GM21423 (cell line): ENCODE measurements around the gene DTNBP1.

Experiments
- ATAC-seq: cut with Tn5 transposase; IDR thresholded peaks from one replicate; pipeline ENCODE4 v1.9.1; 2021; ENCODE audit warnings: mild to moderate bottlenecking, moderate library complexity; ENCODE audit not compliant: unreplicated experiment

The DTNBP1 gene

DNA sequence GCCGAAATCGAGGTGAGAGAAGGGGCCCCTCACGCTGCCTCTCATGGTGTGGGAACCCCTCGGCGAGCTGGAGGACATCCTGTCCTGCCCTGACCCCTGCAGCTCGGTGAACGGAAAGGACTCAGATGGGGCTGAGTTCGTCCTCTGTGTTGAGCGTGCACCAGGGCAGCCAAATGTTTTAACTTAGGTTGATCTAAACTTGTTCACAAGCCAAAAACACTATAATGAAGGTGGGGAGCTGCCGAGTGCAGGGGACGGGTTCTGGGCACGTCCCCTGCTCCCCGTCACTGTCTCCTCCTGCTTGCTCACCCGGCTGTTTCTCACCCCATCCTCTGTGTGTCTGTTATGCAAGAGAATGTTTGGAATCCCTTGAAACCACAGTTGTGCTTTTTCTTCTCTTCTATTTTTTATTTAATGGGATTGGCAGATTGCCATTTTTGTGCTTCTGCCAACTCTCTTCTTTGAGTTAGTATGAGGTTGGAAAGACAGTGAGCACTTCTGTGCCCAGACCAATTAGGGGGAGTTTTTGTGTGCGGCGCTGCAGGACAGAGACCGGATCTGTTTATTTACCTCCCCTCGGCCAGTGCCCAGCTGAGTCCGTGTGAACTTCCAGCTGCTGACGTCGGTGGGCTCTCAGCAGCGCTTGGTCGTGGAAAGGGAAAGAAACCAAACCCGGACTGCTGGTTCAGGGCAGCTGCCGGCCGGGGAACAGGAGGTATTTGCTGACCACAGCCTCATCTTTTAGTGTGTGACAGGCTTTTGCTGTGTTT, 158.1 kb downstream of the DTNBP1 start:
- no peak for ATAC-seq

DNA sequence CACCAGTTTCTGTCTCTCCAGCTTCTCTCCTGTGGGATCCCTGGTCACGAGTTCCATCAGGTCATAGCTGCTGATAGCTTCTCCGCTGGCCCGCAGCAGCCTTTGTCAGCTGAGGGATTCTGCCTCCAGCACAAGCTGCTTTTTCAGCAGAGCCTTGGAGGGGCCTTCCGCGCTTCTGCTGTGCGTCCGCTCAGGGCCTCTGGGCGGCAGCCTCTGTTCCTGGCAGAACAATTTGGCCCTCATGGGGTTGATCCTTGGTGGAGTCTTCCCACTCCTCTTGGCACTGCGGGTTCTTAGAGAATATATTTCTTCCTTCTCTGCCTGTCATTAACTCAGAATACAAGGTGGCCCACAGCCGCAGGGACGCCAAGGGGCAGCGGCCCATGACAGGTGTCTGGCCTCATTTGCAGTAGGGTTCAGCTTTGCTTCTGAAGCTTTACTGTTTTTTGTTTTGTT, 158.8 kb downstream of the DTNBP1 start:
- no peak for ATAC-seq

DNA sequence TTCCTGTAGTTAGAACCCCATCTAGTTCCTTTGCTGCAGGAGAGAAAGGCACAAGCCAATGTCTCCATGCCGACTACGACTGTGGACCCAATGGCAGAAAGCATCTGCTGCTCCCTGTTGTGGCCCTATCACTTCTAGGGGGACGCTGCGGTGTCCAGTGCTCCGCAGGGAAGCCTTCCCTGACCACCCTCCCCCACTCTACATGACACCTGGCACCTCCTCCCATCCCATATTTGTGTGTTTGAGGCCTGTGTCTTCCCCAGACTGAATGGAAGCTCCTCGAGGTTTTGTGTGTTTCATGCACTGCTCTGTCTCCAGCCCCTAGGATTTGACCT, 159.5 kb downstream of the DTNBP1 start:
- ATAC-seq = no peak

DNA sequence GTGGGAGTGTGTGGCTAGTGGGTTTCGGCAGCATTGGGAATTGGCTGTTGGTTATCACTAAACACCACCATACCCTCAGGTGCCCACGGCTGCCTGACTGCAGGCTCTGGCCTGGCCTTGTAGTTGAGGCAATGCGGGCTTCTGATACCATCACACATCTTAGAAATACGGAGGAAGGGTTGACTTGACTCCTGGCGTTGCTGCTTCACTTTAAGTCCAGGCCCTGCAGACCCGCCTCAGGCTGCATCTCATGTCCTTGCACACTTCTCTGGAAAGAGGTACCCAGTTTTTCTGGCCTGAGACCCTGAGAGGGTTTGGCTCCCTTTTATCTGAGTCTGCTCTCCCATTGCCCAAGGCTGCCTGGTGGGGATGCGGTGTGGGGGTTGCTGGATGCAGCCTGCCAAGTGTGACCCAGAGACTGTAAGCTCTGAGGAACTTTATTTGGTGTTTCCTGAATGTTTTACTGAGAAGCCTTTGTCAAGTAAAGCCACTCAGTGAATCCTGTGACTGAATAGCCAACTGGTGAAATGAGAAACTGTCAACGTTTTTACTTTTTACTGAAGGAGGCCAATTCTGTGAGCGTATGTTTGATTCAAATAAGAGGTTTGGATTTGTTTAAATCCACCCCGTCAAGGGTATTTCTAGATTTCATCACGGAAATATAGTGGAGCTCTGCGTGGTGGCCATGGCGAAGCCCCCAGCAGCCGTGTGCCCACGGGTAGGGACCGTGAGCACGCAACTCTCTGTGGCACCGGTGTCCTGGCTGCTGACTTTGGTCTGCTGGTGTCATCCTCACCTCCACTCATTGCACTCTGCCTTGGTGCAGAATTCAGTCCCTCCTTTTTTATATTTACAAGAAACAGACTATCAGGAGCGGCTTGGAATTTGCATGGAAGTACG, 160.1 kb downstream of the DTNBP1 start:
- no peak for ATAC-seq

DNA sequence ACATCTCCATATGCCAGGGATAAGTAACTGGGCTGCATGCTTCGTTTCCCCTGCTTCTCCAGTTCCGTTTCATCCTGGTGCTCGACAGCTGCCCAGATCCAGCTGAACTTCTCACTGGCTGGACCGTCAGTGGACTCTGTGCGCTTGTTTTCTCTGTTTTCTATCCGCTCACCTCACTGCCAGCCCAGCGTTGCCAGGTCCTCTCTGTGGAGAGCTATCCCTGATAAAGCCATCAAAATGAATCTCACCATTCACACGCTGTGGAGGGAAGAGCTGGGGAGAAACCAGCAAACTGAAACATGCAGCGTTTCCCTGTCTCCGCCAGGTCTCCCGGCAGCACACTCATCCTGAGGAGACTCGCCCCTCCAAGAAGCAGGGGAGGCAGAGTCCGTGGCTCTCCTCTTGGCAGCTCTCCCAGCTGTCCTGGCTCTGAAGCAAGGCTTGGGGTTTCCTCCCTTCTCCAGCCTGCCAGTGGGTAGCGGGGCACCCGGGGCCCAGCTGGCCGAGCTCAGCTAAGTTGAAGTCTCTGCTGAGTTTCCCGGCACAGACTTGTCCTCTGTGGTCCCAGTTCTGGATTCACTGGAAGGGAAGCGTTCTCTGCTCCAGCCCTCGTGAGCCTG, 160.9 kb downstream of the DTNBP1 start:
- ATAC-seq = no peak

DNA sequence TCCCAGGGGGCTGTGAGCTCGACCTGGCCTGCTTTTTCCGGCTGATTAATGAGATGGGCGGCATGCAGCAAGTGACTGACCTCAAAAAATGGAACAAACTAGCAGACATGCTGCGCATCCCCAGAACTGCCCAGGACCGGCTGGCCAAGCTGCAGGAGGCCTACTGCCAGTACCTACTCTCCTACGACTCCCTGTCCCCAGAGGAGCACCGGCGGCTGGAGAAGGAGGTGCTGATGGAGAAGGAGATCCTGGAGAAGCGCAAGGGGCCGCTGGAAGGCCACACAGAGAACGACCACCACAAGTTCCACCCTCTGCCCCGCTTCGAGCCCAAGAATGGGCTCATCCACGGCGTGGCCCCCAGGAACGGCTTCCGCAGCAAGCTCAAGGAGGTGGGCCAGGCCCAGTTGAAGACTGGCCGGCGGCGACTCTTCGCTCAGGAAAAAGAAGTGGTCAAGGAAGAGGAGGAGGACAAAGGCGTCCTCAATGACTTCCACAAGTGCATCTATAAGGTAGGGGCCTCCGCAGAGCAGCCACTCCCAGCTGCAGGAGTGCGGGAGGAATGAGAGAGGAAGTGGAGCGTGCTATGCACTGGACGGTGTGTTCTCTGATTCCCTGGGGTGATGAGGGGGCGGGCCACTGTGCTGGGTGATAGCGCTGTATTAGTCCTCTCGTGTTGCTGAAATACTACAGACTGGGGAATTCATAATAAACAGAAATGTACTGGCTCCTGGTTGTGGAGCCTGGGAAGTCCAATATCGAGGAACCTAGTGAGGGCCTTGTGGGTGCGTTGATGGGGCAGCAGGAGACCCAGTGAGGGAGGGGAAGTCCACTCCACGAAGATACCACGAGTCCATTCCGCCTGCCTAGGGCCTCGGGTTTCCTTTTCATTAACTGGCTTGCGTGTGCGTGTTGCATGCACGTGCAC, 161.7 kb downstream of the DTNBP1 start:
- no peak for ATAC-seq

DNA sequence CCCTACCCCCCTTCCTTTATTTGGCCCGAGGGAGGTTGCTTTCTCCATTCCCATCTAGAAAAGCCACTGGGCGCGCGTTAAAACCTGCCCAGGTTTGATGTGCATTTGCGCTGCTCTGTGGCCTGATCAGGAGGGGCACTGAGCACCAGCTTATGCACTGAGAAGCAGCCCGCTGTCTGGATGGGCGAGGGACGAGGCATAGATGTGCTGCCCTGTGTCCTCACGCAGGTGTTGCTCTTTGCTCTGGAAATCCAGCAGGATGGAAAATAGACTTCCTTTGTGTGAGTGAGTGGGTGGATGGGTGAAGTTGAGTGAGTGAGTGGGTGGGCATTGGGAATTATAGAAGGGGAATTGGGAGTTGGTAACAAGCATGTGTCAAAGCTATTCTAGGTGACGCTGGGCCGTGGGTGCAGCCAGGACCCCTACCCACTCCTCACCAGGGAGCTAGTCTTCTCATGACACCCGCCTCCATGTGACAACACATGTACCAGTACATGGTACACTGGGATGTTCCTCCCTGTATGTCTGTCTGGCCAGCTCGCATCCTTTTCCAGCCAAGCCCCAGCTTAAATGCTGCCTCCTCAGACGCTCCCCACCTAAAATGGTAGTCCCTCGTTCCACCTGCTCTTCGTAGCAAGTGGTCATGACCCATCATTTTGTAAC, 162.6 kb downstream of the DTNBP1 start:
- ATAC-seq = no peak

DNA sequence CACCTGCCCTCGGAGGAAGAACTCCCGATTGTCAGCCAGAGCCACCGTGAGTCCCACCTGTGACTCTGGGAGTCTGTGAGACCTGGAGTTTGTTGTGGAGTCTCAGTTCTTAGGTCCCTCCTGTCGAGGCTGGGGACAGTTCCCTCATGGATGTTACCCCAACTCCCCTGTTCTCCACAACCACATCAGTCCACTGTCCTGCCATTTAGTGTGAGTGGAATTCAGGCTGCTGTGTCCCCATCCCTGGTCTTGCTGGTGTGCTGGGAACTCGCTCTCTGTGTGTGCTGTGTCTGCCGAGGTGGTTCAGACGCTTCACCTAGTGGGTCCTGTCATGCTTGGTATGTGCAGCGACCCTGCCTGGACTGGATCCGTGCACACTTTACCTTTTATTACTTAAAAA, 163.2 kb downstream of the DTNBP1 start:
- ATAC-seq = no peak

DNA sequence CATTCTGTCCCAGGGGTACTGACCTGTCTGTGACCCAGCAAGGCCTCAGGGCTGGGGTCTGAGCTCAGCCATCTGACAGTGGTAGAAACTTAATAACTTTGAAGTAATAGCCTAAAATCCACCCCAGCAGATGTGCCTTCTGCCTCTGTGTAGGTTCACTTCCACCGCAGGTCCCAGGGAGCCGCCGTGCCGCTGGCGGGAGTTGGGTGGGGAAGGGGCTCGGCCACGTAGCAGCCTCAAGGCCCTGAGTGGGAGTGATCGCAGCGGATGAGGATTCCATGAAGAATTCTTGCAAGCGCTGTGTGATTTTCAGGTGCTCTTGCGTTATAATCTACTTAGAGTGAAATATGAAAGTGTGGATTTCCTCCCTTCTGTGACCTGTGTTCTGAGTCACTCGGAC, 163.7 kb downstream of the DTNBP1 start:
- ATAC-seq = no peak

DNA sequence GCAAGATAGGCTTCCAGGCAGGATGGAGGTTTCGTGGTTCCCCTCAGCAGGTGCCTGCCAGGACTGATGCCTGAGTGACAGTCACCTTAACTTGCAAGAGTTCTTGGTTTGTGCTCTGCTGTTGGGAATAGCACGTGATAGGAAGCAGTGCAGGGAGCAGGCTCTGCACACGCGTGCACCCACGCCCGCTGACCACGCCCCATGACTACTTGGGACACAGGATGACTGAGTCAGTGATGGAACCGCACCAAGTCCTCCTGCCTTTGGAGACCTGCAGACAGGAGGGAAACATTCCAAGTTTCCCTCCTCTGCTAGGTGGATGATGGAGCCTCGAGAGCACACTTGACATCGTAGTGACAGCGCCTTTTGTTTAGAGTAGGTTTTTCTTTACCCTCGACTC, 164.2 kb downstream of the DTNBP1 start:
- ATAC-seq = no peak

DNA sequence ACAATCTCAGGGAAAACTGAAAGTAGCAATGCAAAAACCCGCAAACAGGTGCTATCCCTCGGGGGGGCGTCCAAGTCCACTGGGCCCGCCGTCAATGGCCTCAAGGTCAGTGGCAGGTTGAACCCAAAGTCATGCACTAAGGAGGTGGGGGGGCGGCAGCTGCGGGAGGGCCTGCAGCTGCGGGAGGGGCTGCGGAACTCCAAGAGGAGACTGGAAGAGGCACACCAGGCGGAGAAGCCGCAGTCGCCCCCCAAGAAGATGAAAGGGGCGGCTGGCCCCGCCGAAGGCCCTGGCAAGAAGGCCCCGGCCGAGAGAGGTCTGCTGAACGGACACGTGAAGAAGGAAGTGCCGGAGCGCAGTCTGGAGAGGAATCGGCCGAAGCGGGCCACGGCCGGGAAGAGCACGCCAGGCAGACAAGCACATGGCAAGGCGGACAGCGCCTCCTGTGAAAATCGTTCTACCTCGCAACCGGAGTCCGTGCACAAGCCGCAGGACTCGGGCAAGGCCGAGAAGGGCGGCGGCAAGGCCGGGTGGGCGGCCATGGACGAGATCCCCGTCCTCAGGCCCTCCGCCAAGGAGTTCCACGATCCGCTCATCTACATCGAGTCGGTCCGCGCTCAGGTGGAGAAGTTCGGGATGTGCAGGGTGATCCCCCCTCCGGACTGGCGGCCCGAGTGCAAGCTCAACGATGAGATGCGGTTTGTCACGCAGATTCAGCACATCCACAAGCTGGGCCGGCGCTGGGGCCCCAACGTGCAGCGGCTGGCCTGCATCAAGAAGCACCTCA, 166.3 kb downstream of the DTNBP1 start:
- no peak for ATAC-seq

DNA sequence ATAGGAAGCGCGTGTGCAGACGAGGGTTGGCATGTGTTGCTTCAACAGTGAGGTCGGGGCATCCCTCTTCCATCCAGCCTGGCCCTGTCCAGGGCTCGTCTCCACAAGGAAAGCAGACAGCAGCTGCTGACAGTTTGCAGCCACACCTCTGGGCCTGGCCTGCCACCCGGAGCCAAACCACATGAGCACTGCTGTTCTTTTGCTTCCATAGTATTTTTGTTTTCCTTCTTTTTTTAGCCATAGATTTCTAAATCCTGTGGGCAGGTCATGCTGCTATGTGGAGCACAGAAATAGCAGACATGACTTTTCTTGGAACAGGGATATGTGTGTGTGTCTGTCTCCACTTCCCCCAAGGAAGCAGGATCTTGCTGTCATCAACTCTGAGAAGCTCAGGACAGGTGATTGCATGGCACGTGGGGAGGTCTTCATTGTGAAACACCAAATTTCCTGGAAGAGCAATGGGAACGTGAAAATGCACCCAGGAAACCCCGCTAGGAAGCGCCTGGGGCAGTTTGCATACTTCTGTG, 167.4 kb downstream of the DTNBP1 start:
- ATAC-seq = no peak

DNA sequence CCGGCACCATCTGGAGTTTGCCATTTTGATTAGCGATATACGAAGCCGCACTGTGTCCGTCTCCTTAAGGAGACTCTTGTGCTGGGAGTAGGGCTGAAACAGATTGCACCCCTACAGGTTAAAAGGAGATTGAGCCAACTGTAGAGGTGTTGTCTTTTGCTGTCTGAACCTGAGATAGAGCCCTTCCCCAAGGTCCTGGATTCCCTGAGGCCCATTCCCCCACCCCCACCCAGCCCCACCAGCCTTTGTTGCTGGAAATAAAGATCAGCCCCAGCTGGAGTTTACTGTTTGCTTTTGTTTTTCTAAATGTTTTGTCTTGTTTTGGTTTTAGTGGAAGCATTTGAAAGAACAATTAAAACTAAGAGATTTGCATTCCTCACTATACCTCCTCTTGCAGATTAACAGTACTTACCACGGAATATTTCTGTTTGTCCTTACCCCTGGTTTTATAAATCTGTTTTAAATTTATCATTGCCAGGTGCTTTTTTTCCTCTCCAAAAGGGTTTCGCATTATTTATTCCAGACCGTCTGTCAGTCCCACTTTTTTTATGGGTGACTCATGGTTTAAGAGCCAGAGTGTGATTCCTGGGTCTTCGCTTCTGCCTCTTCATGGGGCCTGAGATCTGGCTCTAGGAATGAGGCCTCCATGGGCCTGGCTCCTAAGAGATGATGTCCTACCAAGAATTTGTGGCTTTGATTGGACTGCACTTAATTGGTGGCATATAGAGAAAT, 169.2 kb downstream of the DTNBP1 start:
- no peak for ATAC-seq

DNA sequence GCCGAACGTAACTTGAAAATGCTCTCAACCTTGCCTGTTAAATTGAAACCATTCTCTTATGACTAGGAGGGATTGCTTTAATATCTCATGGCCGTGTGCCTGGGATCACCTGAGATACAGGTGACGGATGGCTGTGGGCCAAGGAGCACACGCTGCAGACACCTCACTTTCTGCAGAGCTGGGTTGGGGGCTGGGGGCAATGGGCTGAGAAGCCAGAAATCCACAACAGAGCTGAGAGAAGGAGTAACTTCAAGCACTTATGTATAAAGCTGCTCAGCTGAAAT, 170.9 kb downstream of the DTNBP1 start:
- ATAC-seq = no peak

DNA sequence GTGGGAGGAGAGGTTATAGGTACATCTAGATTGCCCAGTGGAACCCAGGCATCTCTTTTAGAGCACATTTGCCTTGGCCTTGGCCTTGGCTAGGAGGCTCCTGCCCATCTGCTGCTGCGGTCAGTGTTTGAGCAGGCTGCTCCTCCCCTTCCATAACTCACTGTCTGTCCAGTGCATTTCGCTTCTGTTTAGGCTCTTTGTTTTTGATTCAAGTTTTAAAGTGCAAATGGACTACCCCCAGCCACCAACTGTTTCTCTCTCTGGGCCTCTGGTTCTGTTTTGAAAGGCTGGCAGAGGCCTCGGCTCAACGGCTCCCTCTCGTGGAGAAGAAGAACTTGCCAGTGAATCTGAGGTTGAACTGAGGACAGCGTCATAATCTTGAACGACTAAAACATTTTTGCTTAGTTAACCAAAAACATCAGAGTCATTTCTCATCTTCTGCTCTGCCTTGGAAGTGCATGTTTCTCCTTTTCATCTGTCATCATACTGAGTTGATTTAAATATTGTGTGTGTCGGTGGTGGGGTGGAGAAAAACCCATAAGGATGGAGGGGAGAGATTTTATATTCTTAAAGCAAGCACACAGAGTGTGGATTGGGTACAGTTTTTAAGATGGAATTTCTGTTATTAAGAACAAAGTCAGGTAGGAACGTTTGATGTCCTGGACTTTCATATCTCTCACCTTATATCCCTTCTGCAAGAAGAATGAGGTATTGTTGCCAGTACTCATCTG, 171.4 kb downstream of the DTNBP1 start:
- no peak for ATAC-seq

DNA sequence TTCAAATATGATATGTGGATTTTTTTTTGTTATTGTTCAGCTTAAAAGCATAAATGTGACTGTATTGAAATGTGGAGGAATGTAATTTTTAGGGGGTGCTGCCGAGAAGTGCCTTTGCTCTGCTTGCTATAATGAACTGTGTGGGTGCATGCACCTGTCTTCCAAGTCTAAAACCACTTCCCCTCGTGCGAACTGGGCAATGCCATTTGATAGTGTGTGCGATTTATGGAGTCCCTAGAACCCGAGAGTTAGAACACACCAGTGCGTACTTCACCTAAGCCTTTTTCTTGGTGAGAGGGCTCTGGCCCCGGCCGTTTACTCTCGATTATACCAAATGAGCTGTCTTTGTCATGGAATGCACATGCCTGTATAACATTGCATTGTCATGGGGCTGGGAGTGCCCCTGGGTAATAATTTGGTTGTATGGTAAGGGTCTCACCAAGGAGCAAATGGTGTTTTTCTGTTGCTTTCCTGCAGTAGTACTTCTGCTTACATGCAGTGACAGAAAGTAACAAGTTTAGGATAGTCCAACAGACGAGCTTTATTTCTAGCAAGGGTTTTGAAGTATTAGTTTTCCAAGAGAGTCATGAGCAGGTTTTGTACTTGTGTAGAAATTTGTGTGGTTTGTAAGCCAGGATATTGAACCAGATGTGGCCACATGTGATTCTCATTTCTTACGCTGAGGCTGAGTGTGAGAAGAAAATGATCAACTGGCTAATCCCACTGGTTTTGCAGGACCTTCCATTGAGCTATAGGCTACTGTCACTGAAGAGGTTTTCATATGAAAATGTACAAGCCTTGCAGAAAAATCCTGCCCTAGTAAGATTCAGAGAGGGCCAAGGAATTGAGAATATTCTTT, 172.4 kb downstream of the DTNBP1 start:
- no peak for ATAC-seq
